ENCODE measurements around the gene LRIG1.

Gene LRIG1

DNA sequence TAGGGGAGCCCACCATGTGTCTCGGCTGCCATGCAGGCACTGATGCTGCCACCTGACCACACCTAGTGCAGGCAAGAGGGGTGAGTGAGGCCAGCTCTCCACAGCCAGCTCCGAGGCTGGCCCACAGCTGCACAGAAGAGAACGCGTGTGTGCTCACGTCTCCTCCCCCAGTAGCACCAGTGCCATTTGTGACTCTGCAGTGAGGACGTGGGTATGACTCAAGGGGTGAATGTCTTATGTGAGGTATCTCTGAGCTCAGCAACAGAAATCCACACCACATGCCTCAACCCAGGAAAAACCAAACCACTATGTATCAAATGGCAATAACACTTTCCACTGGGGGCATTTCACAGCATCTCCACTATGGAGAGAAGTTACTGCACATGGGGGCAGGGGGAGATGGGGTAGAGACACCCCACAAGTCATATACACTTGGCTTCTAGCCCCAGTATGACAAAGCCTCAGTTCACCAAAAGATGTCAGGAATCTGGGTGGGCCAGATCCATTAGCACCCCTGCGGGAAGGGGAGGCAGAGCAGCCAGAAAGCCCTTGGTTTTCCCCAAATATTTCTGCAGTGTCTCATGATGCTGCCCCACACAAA lies 87.6 kb downstream of the LRIG1 start:
- Mint-ChIP-seq H3K36me3 (ENCODE audit: low read depth) (peaks cover 26% of the 10 kb centered on the region), H3K27me3 (no peaks in the 10 kb centered on the region), H3K27ac (no peak overlapping the region), H3K9me3 (no peaks in the 10 kb centered on the region), H3K4me3 (no peak overlapping the region), H3K4me1 (ENCODE audit: low read depth) (no peaks in the 10 kb centered on the region)
- intact Hi-C loops (cut with micrococcal nuclease): no loop called here

DNA sequence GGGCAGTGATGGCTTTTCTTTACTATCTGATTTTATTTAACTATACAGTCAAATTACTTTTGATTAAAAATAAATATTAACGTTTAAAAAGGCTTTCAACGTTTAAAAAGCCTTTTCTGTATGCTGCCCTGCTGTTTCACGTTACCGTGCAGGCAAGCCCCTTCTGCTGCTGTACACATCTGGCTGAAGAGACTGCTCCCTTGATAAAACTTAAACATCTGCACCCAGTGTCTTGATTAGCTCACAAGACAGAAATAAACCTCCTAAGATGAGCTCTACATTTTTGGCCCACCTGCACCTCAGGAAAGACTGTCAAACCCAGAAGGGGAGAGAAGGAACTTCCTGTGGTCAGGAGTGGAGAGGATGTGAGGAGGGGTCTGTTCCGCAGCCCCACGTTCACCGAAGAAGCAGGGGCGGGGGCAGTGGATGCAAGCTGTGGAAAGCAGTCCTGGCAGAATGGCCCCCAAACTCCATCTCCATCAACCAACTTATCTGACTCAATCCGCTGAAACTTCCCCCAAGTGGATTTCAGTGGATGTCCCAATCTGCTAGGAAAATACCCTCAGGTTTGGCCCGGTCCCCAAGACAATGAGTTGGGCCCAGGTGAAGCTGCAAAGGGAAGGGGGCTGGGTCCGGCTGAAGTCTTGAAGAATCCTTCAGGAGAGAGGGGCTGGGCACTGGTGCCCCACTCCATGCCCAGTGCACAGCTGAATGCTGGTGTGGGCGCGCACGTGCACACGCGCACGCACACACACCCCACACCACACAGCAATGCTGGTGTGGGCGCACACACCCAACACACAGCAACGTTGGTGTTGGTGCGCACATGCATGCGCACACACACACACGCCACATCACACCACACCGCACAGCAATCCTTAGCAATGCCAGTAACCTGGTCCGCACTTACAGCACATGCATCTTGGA lies 88.6 kb downstream of the LRIG1 start:
- Mint-ChIP-seq H3K4me1 (ENCODE audit: low read depth) (no peaks in the 10 kb centered on the region), H3K36me3 (ENCODE audit: low read depth) (peaks cover 26% of the 10 kb centered on the region), H3K27ac (no peak overlapping the region), H3K4me3 (no peak overlapping the region), H3K9me3 (no peaks in the 10 kb centered on the region), H3K27me3 (no peaks in the 10 kb centered on the region)
- intact Hi-C loops (cut with micrococcal nuclease): no loop called here

DNA sequence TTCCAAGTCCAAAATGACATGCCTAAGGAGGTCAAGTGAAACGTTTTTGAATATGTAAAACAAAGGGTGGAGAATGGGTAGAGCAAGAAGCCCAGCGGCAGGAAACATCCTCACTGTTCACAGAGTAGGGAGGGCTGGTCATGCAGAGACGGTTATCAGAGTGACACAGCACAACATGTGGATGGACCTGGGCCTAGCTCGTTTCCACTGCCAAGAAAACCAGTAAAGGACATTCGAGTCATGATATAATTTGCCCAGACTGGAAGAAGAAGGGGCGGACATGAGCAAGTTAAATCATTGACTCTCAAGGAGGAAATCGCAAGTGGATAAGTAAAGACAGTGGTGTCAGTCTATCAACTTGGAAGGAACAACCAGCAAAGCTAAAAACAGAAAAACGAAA lies 89.3 kb downstream of the LRIG1 start:
- H3K4me3 Mint-ChIP-seq: no peak overlapping the region
- intact Hi-C loops (cut with micrococcal nuclease): no loop called here
- H3K9me3 Mint-ChIP-seq: no peaks in the 10 kb centered on the region
- H3K4me1 Mint-ChIP-seq (ENCODE audit: low read depth): no peaks in the 10 kb centered on the region
- no peaks in the 10 kb centered on the region for H3K27me3 Mint-ChIP-seq
- no peak overlapping the region for H3K27ac Mint-ChIP-seq
- H3K36me3 Mint-ChIP-seq (ENCODE audit: low read depth): peaks cover 26% of the 10 kb centered on the region

DNA sequence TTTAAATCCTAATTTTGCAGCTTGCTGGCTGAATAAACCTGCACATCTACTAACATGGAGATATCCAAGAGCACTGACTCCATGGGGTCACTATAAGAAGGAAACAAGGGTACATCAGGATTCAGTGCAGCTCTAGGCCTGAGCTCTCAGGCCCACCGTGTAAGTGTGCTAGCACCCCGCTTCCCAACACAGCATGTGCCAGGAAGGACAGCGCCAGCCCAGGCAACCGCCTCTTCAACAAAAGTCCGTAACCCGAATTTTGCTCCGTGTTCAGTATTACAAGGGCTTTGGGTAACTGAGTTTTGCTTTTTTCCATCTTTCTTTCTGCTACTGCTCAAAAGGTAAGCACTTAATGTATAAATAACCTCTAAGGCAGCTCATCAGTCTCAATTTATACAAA lies 89.8 kb downstream of the LRIG1 start:
- H3K9me3 Mint-ChIP-seq: no peaks in the 10 kb centered on the region
- no peaks in the 10 kb centered on the region for H3K27me3 Mint-ChIP-seq
- intact Hi-C loops (cut with micrococcal nuclease): no loop called here
- no peak overlapping the region for H3K4me3 Mint-ChIP-seq
- H3K27ac Mint-ChIP-seq: no peak overlapping the region
- H3K4me1 Mint-ChIP-seq (ENCODE audit: low read depth): no peaks in the 10 kb centered on the region
- H3K36me3 Mint-ChIP-seq (ENCODE audit: low read depth): peaks cover 26% of the 10 kb centered on the region

DNA sequence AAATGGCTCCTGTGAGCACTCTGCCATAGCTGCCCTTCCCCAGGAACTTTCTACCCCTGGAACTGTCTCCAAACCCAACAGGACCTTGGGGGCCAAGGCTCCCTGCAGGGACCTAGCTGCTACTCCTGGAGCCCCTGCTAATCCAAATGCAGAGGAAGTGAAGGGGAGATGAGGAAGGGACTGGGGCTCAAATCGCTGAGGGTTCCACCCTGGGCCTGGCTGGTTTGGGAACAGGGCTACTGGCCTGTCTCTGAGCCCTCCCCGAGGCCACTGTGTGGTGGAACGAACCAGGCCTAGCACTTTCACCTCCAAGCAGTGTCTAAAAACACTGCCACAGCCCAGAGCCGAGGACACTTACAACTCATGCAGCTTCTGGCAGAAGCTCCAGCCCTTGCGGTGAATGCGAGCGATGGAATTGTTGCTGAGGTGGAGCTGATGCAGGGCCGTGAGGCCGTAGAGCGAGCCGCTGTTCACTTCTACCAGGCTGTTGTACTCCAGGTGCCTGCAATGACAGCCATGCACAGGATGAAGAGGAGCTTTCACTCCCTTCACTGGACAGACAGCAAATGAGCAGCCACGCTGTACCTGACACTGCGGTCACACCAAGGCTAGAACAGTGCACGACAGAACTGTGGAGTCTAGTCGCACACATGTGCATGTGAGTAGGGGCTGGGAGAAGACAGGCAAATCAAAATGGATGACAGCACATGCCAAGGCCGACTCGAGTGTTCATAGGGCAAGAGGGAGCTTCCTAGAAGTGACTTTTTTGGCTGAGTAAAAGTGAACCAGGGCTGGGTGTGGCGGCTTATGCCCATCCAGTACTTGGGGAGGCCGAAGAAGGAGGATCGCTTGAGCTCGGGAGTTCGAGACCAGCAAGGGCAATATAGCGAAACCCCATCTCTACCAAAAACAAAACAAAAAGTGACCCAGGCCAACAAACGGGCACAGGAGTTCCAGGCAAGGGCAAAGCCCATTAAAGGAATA lies 90.8 kb downstream of the LRIG1 start:
- H3K9me3 Mint-ChIP-seq: no peaks in the 10 kb centered on the region
- no peaks in the 10 kb centered on the region for H3K4me1 Mint-ChIP-seq (ENCODE audit: low read depth)
- H3K27me3 Mint-ChIP-seq: no peaks in the 10 kb centered on the region
- no peak overlapping the region for H3K4me3 Mint-ChIP-seq
- no peak overlapping the region for H3K27ac Mint-ChIP-seq
- peaks cover 35% of the 10 kb centered on the region for H3K36me3 Mint-ChIP-seq (ENCODE audit: low read depth)
- intact Hi-C loops (cut with micrococcal nuclease): loop anchor here (2.0 kb wide), 1 partner anchor 133 kb away; no protein-coding TSS in a partner anchor

DNA sequence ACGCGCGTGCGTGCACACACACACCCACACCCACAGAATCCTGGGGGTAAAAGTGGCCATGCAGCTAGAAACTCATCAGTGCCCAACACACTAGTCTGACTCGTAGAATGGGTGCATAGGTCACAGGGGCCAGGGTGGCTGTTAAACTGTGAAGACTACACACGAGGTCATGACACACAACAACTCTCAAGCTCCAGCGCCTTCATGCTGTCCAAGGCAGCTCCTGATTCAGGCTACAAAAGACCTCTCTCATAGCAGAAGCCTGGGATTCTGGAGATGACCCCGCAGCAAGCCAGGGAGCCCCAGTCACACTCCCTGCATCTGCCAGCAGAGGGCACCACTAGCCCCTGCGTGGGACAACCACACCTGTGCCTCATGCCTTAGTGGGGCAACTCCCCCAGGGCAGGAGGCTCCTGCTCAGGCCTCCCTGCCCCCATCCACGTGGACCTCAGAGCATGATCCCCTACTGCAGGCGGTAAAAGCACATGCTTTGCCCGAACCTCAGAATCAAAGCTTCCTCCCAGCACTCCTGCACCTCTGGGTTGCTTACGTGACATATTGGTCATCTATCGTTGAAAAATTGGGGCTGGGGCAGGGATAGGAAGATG lies 93.1 kb downstream of the LRIG1 start:
- Mint-ChIP-seq H3K27ac (no peak overlapping the region), H3K4me1 (ENCODE audit: low read depth) (no peaks in the 10 kb centered on the region), H3K27me3 (no peaks in the 10 kb centered on the region), H3K36me3 (ENCODE audit: low read depth) (peaks cover 36% of the 10 kb centered on the region), H3K9me3 (no peaks in the 10 kb centered on the region), H3K4me3 (no peak overlapping the region)
- intact Hi-C loops (cut with micrococcal nuclease): loop anchor here (1.0 to 2.0 kb wide), 2 partner anchors 131 to 409 kb away; no protein-coding TSS in a partner anchor

DNA sequence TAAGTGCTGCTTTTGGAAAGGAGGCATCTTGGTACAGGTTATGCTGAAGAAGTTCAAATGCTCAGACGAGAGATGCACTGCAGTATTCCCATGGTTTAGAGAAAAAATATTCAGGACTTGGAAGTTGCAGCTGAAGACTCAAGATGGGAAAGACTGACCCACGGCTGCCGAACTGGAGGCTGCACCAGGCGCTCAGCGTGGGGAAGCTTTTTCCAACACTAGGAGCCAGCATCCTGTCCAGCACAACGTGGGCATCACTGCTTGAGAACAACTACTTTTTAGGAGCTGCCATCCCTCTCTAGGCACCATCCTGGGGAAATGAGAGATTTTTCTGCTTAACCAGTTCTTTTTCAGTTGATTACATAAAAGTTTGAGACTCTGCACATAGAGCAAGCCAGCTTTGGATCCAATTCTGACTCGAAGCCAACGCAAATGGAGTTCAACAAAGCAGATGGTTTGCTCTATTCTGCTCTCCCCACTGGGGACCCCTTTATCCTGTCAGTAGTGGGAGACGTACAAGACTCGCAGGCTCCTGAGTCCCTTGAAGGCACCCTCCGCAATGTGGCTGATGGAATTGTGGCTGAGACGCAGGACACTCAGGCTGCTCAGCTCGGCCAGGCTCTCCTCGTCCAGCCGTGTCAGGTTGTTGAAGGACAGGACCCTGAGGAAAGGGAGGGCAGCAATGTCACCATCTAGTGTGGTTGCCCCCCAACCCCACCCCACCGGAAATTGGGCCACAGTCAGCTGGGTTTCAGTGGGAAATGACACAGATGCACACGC lies 93.8 kb downstream of the LRIG1 start:
- Mint-ChIP-seq H3K27ac (no peak overlapping the region), H3K4me1 (ENCODE audit: low read depth) (no peaks in the 10 kb centered on the region), H3K9me3 (no peaks in the 10 kb centered on the region), H3K36me3 (ENCODE audit: low read depth) (peaks cover 29% of the 10 kb centered on the region), H3K27me3 (no peaks in the 10 kb centered on the region), H3K4me3 (no peak overlapping the region)
- intact Hi-C loops (cut with micrococcal nuclease): loop anchor here (1.0 kb wide), 1 partner anchor 409 kb away; no protein-coding TSS in a partner anchor

DNA sequence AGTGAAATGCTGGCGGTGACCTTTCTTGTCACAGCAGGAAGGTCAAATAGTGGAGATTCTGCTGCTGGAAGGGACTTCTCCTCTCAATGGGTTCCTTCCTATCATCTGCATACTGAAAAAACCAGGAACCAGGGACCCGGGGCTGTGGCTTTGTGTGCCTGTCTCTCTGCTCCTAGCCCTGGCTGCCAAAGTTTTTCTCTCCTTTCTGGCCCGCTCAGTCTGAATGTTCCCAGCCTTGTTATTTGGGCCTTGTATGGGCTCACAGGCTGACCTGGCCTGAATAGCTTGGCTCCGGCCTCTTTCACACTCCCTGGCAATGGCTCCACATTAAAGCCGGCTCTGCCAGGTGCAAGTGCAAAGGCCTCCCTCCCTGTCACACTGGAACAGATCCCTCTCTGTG lies 94.7 kb downstream of the LRIG1 start:
- Mint-ChIP-seq H3K9me3 (no peaks in the 10 kb centered on the region), H3K36me3 (ENCODE audit: low read depth) (peaks cover 23% of the 10 kb centered on the region), H3K27ac (no peak overlapping the region), H3K4me3 (no peak overlapping the region), H3K4me1 (ENCODE audit: low read depth) (no peaks in the 10 kb centered on the region), H3K27me3 (no peaks in the 10 kb centered on the region)
- intact Hi-C loops (cut with micrococcal nuclease): no loop called here

DNA sequence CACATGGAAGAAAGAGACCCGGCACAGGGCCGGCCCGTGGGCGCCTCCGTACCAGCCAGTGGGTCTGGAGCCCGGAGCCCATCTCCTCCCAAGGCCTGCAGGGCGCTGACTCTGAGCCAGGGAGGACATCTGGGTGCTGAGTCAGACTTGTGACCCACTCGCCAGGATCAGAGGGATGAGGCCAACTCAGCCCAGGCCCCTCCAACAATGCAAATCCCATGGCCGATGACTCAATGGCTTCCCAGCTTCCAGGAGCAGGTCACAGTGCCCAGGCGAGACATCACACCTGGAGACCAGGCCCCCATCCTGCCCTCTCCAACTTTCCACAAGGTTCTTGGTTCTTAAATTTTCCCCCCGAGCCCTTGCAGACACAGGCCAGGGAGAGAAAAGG lies 95.1 kb downstream of the LRIG1 start:
- Mint-ChIP-seq H3K4me1 (ENCODE audit: low read depth) (no peaks in the 10 kb centered on the region), H3K27me3 (no peaks in the 10 kb centered on the region), H3K27ac (no peak overlapping the region), H3K9me3 (no peaks in the 10 kb centered on the region), H3K4me3 (no peak overlapping the region), H3K36me3 (ENCODE audit: low read depth) (peaks cover 22% of the 10 kb centered on the region)
- intact Hi-C loops (cut with micrococcal nuclease): no loop called here

DNA sequence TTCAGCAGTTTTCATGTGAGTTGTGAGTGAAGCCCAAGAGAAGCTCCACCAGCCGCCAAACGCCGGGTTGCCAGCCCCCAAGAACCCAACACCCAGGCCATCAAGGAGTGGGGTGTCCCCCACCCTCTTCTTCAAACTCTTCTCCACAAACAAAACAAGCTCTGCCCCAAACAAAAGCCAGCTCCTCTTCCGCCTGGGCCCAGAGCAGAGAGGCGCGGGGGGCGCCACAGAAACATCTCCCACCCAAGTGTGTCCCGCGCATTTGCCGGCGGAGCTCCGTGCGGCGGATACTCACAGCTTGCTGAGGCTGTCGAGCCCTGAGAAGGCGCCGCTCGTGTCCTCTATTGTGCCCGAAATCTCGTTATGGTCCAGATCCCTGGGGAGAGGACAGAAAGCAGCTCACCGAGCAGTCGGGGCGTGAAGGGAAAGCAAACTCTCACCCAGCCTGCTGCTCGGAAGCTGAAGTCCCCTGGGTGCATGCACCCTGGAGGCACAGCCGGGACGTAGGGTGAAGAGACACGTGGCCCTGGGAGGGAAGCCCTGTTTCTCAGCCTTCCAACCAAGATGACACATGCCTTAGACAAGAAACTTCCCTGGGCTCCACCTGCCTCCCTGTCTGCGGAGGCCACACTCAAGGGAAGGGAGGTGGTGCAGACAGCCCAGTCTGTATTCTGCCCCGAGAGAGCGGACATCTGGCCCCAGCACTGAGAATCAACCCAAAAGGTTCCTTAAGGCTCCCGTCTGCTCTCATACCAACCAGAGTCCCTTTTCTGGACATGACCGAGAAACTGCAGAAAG lies 95.7 kb downstream of the LRIG1 start:
- Mint-ChIP-seq H3K27me3 (no peaks in the 10 kb centered on the region), H3K27ac (no peak overlapping the region), H3K36me3 (ENCODE audit: low read depth) (peaks cover 16% of the 10 kb centered on the region), H3K4me1 (ENCODE audit: low read depth) (no peaks in the 10 kb centered on the region), H3K9me3 (no peaks in the 10 kb centered on the region), H3K4me3 (no peak overlapping the region)
- intact Hi-C loops (cut with micrococcal nuclease): no loop called here

DNA sequence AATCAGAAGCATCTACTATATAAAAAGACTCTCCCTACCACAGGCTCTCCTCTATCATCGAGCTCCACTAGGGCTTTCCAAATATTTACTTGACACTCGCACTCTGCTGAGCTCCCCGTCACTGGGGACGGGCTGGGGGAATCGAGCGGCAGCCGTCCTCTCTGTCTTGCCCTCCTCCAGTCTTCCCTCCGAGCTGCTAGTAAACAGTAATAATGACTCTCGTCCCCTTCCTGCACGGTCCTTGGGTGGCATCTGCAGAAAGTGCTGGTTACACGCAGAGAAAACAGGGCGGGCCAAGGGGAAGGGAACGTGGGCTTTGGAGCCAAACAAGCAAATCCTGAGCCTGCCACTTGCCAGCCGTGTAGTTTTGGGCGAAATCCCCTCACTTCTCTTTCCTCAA lies 96.6 kb downstream of the LRIG1 start:
- Mint-ChIP-seq H3K4me1 (ENCODE audit: low read depth) (no peaks in the 10 kb centered on the region), H3K9me3 (no peaks in the 10 kb centered on the region), H3K36me3 (ENCODE audit: low read depth) (peaks cover 13% of the 10 kb centered on the region), H3K27me3 (no peaks in the 10 kb centered on the region), H3K27ac (no peak overlapping the region), H3K4me3 (no peak overlapping the region)
- intact Hi-C loops (cut with micrococcal nuclease): no loop called here

DNA sequence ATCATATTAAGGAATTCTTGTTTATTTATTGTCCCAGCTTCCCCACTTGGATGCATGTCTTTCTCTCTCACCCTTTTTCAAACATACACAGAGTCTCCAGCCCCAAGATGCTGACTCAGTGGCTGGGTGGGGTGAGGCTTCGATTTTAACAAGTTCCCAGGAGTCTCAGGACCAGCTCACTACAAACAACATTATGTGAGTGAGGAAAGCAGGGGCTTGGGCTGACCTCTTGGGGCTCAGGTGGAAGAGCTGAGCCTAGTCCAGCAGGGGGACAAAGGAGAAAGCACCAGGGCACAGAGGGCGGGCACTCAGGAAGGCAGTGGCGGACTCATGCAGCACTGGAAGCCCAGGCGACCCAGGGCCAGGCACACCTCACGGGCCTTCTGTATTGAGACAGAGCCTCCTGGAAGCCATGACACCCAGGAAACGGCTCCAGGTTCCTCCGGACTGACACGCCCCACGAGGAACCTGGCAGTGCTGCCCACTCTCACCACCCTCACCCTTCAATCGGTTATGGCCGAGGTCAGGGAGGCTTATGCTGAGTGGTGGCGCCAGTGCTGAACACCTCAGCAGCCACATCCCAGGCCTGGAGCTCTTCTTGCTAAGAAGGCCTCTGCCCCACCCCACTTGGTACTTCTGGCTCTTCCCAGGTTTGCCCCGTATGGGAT lies 97.4 kb downstream of the LRIG1 start:
- H3K4me3 Mint-ChIP-seq: no peak overlapping the region
- H3K9me3 Mint-ChIP-seq: no peaks in the 10 kb centered on the region
- H3K4me1 Mint-ChIP-seq (ENCODE audit: low read depth): peaks cover 1% of the 10 kb centered on the region
- H3K27ac Mint-ChIP-seq: no peak overlapping the region
- H3K36me3 Mint-ChIP-seq (ENCODE audit: low read depth): peaks cover 15% of the 10 kb centered on the region
- intact Hi-C loops (cut with micrococcal nuclease): no loop called here
- no peaks in the 10 kb centered on the region for H3K27me3 Mint-ChIP-seq
